Prostate gland (tissue), 2 donors: ENCODE results near the gene OPRM1. TPM values are rescaled to one million over a fixed set of nuclear protein-coding genes. Genes with fewer than 3 reads are reported as not detected.
"Not testable (repeated sequence)": the region's sequence is repeated elsewhere in the genome, so short reads cannot be mapped to it uniquely, and the experiment has no call there.

Experiments
- DNase-seq: peaks from one replicate; pipeline ENCODE4 v3.0.0-alpha.2; 2019; ENCODE audit warnings: low spot score
- H3K27ac ChIP-seq, 2 donors: fragments of 200-600 bp; sonication (generic); 2 replicates each; pipeline ENCODE4 v1.5.1; 2017 to 2019
- H3K27me3 ChIP-seq: fragments of 200-600 bp; sonication (generic); replicated peaks from 2 replicates; pipeline ENCODE4 v1.5.1; 2019; ENCODE audit not compliant: insufficient read depth
- H3K36me3 ChIP-seq, 2 donors: fragments of 200-600 bp; sonication (generic); 1 replicate in 1 of 2; 2 replicates in 1 of 2; pipeline versions ENCODE4 v1.5.1 to v1.8.1; 2017 to 2019
- H3K4me1 ChIP-seq: fragments of 200-600 bp; sonication (generic); replicated peaks from 2 replicates; pipeline ENCODE4 v1.5.1; 2019
- H3K4me3 ChIP-seq, 2 donors: fragments of 200-600 bp; sonication (generic); 2 replicates each; pipeline ENCODE4 v1.5.1; 2017 to 2019
- H3K9me3 ChIP-seq: fragments of 200-600 bp; sonication (generic); 2 replicates; pipeline ENCODE4 v1.5.1; 2017
- POLR2A ChIP-seq: fragments of 450-650 bp; IDR thresholded peaks from one replicate; pipeline ENCODE4 v1.6.1; 2016; ENCODE audit warnings: antibody characterized with exemption, mild to moderate bottlenecking
- POLR2AphosphoS5 ChIP-seq: sonication (generic); formaldehyde crosslinking; IDR thresholded peaks from one replicate; pipeline ENCODE4 v1.6.1; 2017; ENCODE audit warnings: antibody characterized with exemption
- WGBS: methylation state at CpG from one replicate; pipeline ENCODE4 v1.1.5; 2018; 5-methylcytosine and 5-hydroxymethylcytosine counted together
- intact Hi-C: fragments of 100-400 bp; cut with DNase I; formaldehyde crosslinking; loops from one replicate; pipeline ENCODE4 v1.14.2; 2022
- total RNA-seq, 2 donors: library from RNA; depleted of rRNA; stranded (reverse); fragments of >200 nt; gene quantifications; one replicate each; pipeline ENCODE4 v1.1.0, GENCODE V29; 2016
- TF ChIP-seq, protein P1 (sequence below), 4 experiments: fragments of 200-600 bp in 2 of 4; fragments of 450-650 bp in 2 of 4; sonication (generic) in 2 of 4; IDR thresholded peaks; 1 replicate in 3 of 4; 2 replicates in 1 of 4; pipeline ENCODE4 v1.5.1; 2016 to 2019; ENCODE audit warnings: antibody characterized with exemption in 4 of 4, mild to moderate bottlenecking in 2 of 4, moderate library complexity in 2 of 4

Gene OPRM1
- total RNA-seq, 2 donors from 2014 or later = not detected

DNA sequence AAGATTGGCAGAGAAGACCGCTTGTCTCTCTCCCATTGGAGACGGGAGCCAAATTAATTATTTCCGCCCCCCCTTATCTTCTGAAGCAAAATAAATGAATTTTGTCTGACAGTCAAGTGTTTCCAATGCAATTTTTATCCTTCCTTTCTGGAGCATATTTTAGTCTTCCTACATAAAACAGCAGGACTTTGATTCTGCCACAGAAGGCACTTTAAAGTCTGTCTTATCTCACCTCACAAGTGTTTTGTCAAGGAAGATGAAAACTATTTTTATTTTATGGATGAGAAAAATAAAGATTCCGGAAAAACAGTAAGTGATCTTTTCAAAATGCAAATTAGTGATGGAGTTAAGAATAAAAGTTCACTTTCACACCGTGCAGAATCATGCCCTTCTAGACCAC is 140.4 kb downstream of the OPRM1 start:
- intact Hi-C loops = no loop called here
- TF ChIP-seq POLR2AphosphoS5 (no peak), POLR2A (no peak)
- TF ChIP-seq, protein P1, sequence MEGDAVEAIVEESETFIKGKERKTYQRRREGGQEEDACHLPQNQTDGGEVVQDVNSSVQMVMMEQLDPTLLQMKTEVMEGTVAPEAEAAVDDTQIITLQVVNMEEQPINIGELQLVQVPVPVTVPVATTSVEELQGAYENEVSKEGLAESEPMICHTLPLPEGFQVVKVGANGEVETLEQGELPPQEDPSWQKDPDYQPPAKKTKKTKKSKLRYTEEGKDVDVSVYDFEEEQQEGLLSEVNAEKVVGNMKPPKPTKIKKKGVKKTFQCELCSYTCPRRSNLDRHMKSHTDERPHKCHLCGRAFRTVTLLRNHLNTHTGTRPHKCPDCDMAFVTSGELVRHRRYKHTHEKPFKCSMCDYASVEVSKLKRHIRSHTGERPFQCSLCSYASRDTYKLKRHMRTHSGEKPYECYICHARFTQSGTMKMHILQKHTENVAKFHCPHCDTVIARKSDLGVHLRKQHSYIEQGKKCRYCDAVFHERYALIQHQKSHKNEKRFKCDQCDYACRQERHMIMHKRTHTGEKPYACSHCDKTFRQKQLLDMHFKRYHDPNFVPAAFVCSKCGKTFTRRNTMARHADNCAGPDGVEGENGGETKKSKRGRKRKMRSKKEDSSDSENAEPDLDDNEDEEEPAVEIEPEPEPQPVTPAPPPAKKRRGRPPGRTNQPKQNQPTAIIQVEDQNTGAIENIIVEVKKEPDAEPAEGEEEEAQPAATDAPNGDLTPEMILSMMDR (IDR thresholded peaks at IDR 0.05) = no peak
- no peaks in the 10 kb centered on the region for H3K4me1 ChIP-seq

DNA sequence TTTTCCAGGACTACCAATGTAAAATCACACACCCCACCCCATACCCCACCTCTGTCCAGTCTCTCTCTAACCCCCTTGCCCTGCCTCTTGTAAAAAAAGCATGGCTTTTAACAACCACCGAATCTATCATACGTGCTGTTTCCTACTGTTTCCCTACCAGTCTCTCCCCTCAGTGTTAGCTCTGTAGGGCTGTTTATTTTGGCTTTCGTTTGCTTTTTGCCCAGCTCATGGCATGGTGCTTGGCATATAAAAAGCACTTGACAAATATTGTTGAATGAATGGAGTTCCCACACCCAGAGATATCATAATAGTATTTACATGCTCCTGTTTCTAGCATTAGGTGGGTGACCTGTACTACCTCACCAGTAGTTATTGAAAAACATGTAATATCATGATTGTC is 148.2 kb downstream of the OPRM1 start:
- TF ChIP-seq POLR2A (no peak), POLR2AphosphoS5 (no peak)
- TF ChIP-seq, protein P1 (IDR thresholded peaks at IDR 0.05) = no peak
- Histone ChIP-seq H3K27ac (no peak overlapping the region), H3K4me1 (no peaks in the 10 kb centered on the region), H3K4me3 (no peak overlapping the region), H3K9me3 (no peaks in the 10 kb centered on the region), H3K36me3 (no peaks in the 10 kb centered on the region), H3K27me3 (no peaks in the 10 kb centered on the region)
- DNase-seq = no peak
- 40% methylated on average over 3 of the region's 3 CpGs for WGBS
- intact Hi-C loops = no loop called here

More for the DNA sequence above, 140.4 kb downstream of the OPRM1 start:
- H3K27me3 ChIP-seq = no peaks in the 10 kb centered on the region
- H3K27ac ChIP-seq = no peak overlapping the region
- DNase-seq = no peak
- no peaks in the 10 kb centered on the region for H3K36me3 ChIP-seq
- WGBS = 55% methylated on average over 5 of the region's 5 CpGs
- H3K9me3 ChIP-seq = no peaks in the 10 kb centered on the region
- H3K4me3 ChIP-seq = no peak overlapping the region

DNA sequence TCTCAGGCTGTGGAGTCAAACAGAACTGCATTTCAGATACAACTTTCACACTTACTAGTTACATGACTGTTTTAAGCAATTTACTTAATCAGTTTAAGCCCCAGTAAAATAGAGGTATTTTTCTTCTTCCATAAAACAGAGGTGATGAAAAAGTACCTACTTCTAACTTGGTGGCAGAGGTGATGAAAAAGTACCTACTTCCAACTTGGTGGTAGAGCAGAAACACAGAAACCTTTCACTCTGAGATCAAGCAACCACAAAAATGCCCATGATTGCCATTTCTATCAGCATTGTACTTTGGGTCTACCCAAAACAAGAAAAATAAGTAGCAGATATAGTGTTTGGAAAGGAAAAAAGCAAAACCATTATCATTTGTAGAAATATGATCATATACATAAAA is 148.7 kb downstream of the OPRM1 start:
- no peak for DNase-seq
- Histone ChIP-seq H3K4me1 (no peaks in the 10 kb centered on the region), H3K9me3 (no peaks in the 10 kb centered on the region), H3K4me3 (no peak overlapping the region), H3K27ac (no peak overlapping the region), H3K36me3 (no peaks in the 10 kb centered on the region), H3K27me3 (no peaks in the 10 kb centered on the region)
- TF ChIP-seq, protein P1 (IDR thresholded peaks at IDR 0.05) = no peak
- intact Hi-C loops = no loop called here

DNA sequence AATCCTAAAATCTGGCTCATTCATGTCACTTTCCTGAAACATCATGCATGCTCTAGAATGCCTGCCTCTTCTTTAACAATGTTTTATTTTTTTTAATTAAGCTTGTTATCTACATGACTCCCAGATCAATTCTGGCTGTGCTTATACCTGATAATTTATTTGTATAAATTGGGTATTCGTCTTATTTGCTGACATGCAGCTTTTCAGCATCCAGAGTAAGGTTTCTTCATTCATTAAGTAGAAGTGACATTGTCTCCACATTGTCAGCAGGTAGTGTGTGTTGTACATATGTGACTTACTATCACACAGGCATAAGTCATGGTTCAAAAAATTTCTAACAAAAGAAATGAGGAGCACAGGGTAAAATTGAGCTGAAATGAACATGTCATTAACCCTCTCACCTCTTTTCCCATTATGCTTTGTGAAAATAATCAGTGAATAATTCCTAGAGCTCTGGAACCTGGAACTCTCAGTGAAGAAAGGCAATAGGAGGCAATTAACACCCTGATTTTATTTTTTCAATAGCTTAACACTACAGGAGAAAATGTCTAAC is 157.4 kb downstream of the OPRM1 start:
- TF ChIP-seq, protein P1 (IDR thresholded peaks at IDR 0.05) = no peak
- no peak for TF ChIP-seq POLR2A
- TF ChIP-seq POLR2AphosphoS5 = no peak
- H3K27me3 ChIP-seq = no peaks in the 10 kb centered on the region
- no peak overlapping the region for H3K27ac ChIP-seq
- H3K9me3 ChIP-seq = no peaks in the 10 kb centered on the region
- no peak overlapping the region for H3K4me3 ChIP-seq
- no peaks in the 10 kb centered on the region for H3K36me3 ChIP-seq
- no peaks in the 10 kb centered on the region for H3K4me1 ChIP-seq
- intact Hi-C loops = no loop called here
- 90% methylated on average over 1 of the region's 1 CpG for WGBS
- no peak for DNase-seq

DNA sequence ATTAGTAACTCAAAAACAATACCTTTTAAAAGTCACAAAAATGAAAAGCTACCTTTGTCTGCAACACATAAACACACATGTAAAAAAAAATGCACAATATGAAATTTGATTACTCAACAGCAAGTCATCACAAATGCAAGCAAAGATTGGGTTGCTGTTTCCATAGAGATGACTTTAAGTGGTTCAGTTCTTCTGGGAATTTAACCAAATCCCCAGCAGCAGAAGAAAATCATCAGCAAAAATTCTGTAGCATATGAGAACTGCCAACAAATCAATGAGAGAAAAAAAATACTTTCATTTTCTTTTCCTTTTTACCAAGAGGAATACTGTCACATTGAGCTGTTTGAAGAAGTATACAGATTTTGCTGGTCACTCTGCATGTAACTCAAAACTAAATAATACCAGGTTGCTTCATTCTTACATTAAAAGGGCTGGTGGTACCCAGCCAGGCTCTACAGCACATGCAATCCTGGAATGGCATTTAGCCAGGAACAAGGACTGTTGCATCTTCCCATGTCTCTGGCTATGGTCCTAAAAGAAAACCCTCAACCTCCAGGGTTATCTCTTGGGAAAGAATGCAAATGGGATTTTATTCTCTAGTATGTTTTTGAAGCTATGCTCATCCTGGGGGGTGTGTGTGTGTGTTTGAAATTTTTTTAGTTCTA is 158.3 kb downstream of the OPRM1 start:
- TF ChIP-seq POLR2A (no peak), POLR2AphosphoS5 (no peak)
- TF ChIP-seq, protein P1 (IDR thresholded peaks at IDR 0.05) = no peak
- no peak overlapping the region for H3K4me3 ChIP-seq
- H3K36me3 ChIP-seq = no peaks in the 10 kb centered on the region
- intact Hi-C loops = no loop called here
- no peak overlapping the region for H3K27ac ChIP-seq
- no peaks in the 10 kb centered on the region for H3K9me3 ChIP-seq
- no peaks in the 10 kb centered on the region for H3K27me3 ChIP-seq
- DNase-seq = no peak
- H3K4me1 ChIP-seq = no peaks in the 10 kb centered on the region

GRCh38 chr6:154201688-154202087 is 162.6 kb downstream of the OPRM1 start:
- H3K36me3 ChIP-seq, DNase-seq, H3K4me3 ChIP-seq, intact Hi-C loops, H3K4me1 ChIP-seq, H3K27ac ChIP-seq, H3K9me3 ChIP-seq, H3K27me3 ChIP-seq: not testable (repeated sequence)
- 94% methylated on average over 4 of the region's 4 CpGs for WGBS
